K562 (cell line): Measurements from ENCODE around the gene CYB5D1. TPM values are rescaled to one million over a fixed set of nuclear protein-coding genes. Genes with fewer than 3 reads are reported as not detected.

Source experiments
- ATAC-seq: fragments of 200-7000 bp; cut with Tn5 transposase; 3 replicates; pipeline ENCODE4 v1.9.1; 2020; ENCODE audit warnings: moderate library complexity
- BruUV-seq: library from RNA; stranded (reverse); fragments of 400-500 nt; replicated peaks from 2 replicates; lab custom pipeline; 2021; lab: Mats Ljungman, UMichigan
- CTCF ChIA-PET: fragments of 300-600 bp; formaldehyde crosslinking; extraction: SDS; loops from one replicate; lab custom pipeline; 2021; ENCODE audit warnings: low intra/inter-chr PET ratio; lab: Yijun Ruan, JAX
- POLR2A ChIA-PET: fragments of 300-600, 350-650 bp; sonication (Branson Sonifier 250); formaldehyde crosslinking; extraction: SDS; loops from one replicate; lab custom pipeline; 2021; ENCODE audit warnings: antibody characterized with exemption, inconsistent platforms; lab: Yijun Ruan, JAX
- DNase-seq, 4 experiments: peaks; one replicate each; pipeline versions ENCODE4 v3.0.0 to v3.0.0-alpha.2; 2011 to 2018; ENCODE audit warnings: low spot score in 3 of 4, mixed read lengths in 3 of 4; ENCODE audit errors: extremely low read depth in 1 of 4
- FAIRE-seq: peaks from 2 replicates; lab custom pipeline; 2011; peaks lifted over from hg19 to GRCh38; lab: Jason Lieb, UNC
- H2AFZ ChIP-seq: 2 replicates; pipeline ENCODE4 v1.6.0; 2011; ENCODE audit warnings: low read depth, low read length, control low read depth, inconsistent platforms
- H3K27ac ChIP-seq: fragments of 200-600 bp; 3 replicates; pipeline ENCODE4 v1.8.0; 2011; ENCODE audit warnings: low read depth, mild to moderate bottlenecking, control low read depth, inconsistent platforms, low read length, moderate library complexity, mixed read lengths; ENCODE audit errors: extremely low read depth
- H3K27me3 ChIP-seq, 2 experiments: fragments of 300-600 bp in 1 of 2; 2 replicates in 1 of 2; 3 replicates in 1 of 2; pipeline versions ENCODE4 v1.6.0 to v1.8.0; 2011; ENCODE audit warnings: inconsistent platforms in 2 of 2, low read length in 2 of 2, mild to moderate bottlenecking in 1 of 2, mixed read lengths in 1 of 2, moderate library complexity in 1 of 2; ENCODE audit not compliant: control insufficient read depth in 2 of 2, insufficient read depth in 2 of 2
- H3K36me3 ChIP-seq: fragments of 300-600 bp; 3 replicates; pipeline ENCODE4 v1.8.0; 2011; ENCODE audit warnings: mild to moderate bottlenecking, low read length, inconsistent platforms; ENCODE audit not compliant: control insufficient read depth, insufficient read depth
- H3K4me1 ChIP-seq, 2 experiments: fragments of 200-600 bp in 1 of 2; replicated peaks in 1 of 2; 2 replicates in 1 of 2; 3 replicates in 1 of 2; pipeline versions ENCODE4 v1.5.1 to v1.8.0; 2011; ENCODE audit warnings: inconsistent platforms in 2 of 2, low read length in 2 of 2, mild to moderate bottlenecking in 1 of 2, mixed read lengths in 1 of 2, moderate library complexity in 1 of 2; ENCODE audit not compliant: control insufficient read depth in 2 of 2, insufficient read depth in 2 of 2
- H3K4me2 ChIP-seq: 2 replicates; pipeline ENCODE4 v1.6.1; 2011; ENCODE audit warnings: low read length, control low read depth, inconsistent platforms, mixed read lengths; ENCODE audit not compliant: insufficient read depth
- H3K4me3 ChIP-seq: fragments of 200-600 bp; sonication (generic), shearing (Covaris generic); 2 replicates; pipeline ENCODE4 v1.5.1; 2016; ENCODE audit warnings: control low read depth, inconsistent platforms
- H3K79me2 ChIP-seq: fragments of 200-600 bp; 3 replicates; pipeline ENCODE4 v1.8.0; 2011; ENCODE audit warnings: low read length, inconsistent platforms; ENCODE audit not compliant: control insufficient read depth, insufficient read depth
- H3K9ac ChIP-seq, 2 experiments: 2 replicates each; pipeline versions ENCODE4 v1.6.0 to v1.6.1; 2011; ENCODE audit warnings: low read depth in 2 of 2, low read length in 2 of 2, control low read depth in 1 of 2, inconsistent platforms in 1 of 2, mild to moderate bottlenecking in 1 of 2, mixed read lengths in 1 of 2; ENCODE audit not compliant: insufficient read depth in 1 of 2
- H3K9me1 ChIP-seq: one replicate; pipeline ENCODE4 v1.6.0; 2011; ENCODE audit warnings: inconsistent platforms, mild to moderate bottlenecking, low read length, moderate library complexity; ENCODE audit not compliant: control insufficient read depth, insufficient read depth
- H3K9me3 ChIP-seq: replicated peaks from 2 replicates; pipeline ENCODE4 v1.5.1; 2011; ENCODE audit warnings: low read depth, low read length, inconsistent platforms; ENCODE audit not compliant: control insufficient read depth, insufficient read depth
- H4K20me1 ChIP-seq: replicated peaks from 2 replicates; pipeline ENCODE4 v1.6.1; 2011; ENCODE audit warnings: low read length, inconsistent platforms, mixed read lengths; ENCODE audit not compliant: control insufficient read depth, insufficient read depth
- HMBOX1 ChIP-seq: sonication (generic); IDR thresholded peaks from 2 replicates; pipeline ENCODE4 v1.6.1; 2016
- HNRNPK ChIP-seq: fragments of 200-400 bp; formaldehyde crosslinking; IDR thresholded peaks from one replicate; pipeline ENCODE4 v1.6.1; 2018; ENCODE audit warnings: mild to moderate bottlenecking, low read depth, low read length; ENCODE audit not compliant: poor library complexity, severe bottlenecking
- NFRKB ChIP-seq: fragments of 450-650 bp; IDR thresholded peaks from 2 replicates; pipeline ENCODE4 v1.6.1; 2016; ENCODE audit warnings: low read depth
- U2AF1 ChIP-seq: fragments of 200-400 bp; formaldehyde crosslinking; optimal IDR thresholded peaks from 2 replicates; pipeline ENCODE3; 2017; ENCODE audit warnings: mild to moderate bottlenecking, low read depth, low read length, moderate library complexity
- WGBS: fragments of 100-300 bp; shearing (Covaris generic); methylation state at CpG from one replicate; pipeline ENCODE4 v1.1.6; 2016; ENCODE audit warnings: low coverage, mixed read lengths; ENCODE audit not compliant: insufficient coverage; ENCODE audit errors: missing lambda C conversion rate; 5-methylcytosine and 5-hydroxymethylcytosine counted together
- in situ Hi-C: fragments of 300-500 bp; cut with MboI; formaldehyde crosslinking; loops from 4 replicates; pipeline ENCODE4 v1.15.0; 2018; ENCODE audit warnings: inconsistent platforms, mixed read lengths
- intact Hi-C: fragments of 100-400 bp; cut with micrococcal nuclease; formaldehyde crosslinking; loops from 2 replicates; pipeline ENCODE4 v1.14.2; 2022
- polyA plus RNA-seq, 8 experiments: library from polyadenylated mRNA; depleted of rRNA in 4 of 8; stranded (reverse) in 5 of 8; unstranded in 3 of 8; fragments of >200 nt; fragmentation: Nextera tagmentation in 2 of 8; fragmentation: Illumina TruSeq in 1 of 8; extraction: Ambion mirVana in 2 of 8; extraction: Trizol in 1 of 8; gene quantifications; 2 replicates each; pipeline versions ENCODE4 v1.2.1 to v1.2.3, GENCODE V29; 2011 to 2014; ENCODE audit warnings: inconsistent platforms in 1 of 8, missing spikeins in 1 of 8
- total RNA-seq, 7 experiments: library from RNA; depleted of rRNA in 6 of 7; stranded (reverse); fragments of >200 nt in 6 of 7; fragmentation: Illumina TruSeq in 2 of 7; extraction: Trizol in 2 of 7; gene quantifications; 2 replicates each; pipeline versions ENCODE4 v1.2.1 to v1.2.3, GENCODE V29; 2011 to 2021; ENCODE audit warnings: low replicate concordance in 1 of 7
- TF ChIP-seq, protein P1 (sequence below): fragments of 250-450 bp; sonication (Bioruptor Pico); IDR thresholded peaks from 2 replicates; pipeline ENCODE4 v1.5.0; 2022; ENCODE audit warnings: mild to moderate bottlenecking

CYB5D1 gene
- total and polyA plus RNA-seq, 9 of the 15 experiments (the other 6 are each of a cell fraction or from before 2014, with no cell fraction given): 2.4 to 7.9 (median 5.7) TPM

DNA sequence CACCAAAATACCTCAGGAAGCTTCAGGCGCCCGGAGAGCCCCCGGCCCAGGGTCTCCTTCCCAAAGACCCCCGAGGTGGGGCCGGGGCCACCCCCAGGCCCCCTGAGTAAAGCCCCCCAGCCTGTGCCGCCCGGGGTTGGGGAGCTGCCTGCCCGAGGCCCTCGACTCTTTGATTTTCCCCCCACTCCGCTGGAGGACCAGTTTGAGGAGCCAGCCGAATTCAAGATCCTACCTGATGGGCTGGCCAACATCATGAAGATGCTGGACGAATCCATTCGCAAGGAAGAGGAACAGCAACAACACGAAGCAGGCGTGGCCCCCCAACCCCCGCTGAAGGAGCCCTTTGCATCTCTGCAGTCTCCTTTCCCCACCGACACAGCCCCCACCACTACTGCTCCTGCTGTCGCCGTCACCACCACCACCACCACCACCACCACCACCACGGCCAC, 9.6 kb upstream of the CYB5D1 start:
- in situ Hi-C loops (no loop called here), intact Hi-C loops (no loop called here)
- Histone ChIP-seq H3K9ac (no peak overlapping the region), H3K4me1 (peaks cover 0 to 39% of the 10 kb centered on the region in 2 experiments; a peak in 3 of 5 replicates), H3K4me3 (no peak overlapping the region), H3K79me2 (peaks cover 26% of the 10 kb centered on the region), H4K20me1 (peaks cover 4% of the 10 kb centered on the region; the same call in 1 of the 2 replicates), H3K36me3 (peaks cover 70% of the 10 kb centered on the region; the same call in 2 of the 3 replicates), H3K4me2 (no peak overlapping the region), H3K27me3 (no peaks in the 10 kb centered on the region), H3K9me3 (no peaks in the 10 kb centered on the region), H3K9me1 (peaks cover 3% of the 10 kb centered on the region), H3K27ac (no peak overlapping the region), H2AFZ (no peak overlapping the region)
- ATAC-seq (no peak), FAIRE-seq (no peak), DNase-seq (no peak)
- POLR2A ChIA-PET: interaction anchor here (1.3 to 1.6 kb wide), 2 partner anchors 9 kb away, joined by 4 to 6 read pairs; partner anchors contain the start of genes CYB5D1 and NAA38
- CTCF ChIA-PET: no interaction called here
- BruUV-seq: no TSS peak
- TF ChIP-seq HNRNPK (no peak), HMBOX1 (no peak), U2AF1 (no peak), NFRKB (no peak)
- TF ChIP-seq, protein P1, sequence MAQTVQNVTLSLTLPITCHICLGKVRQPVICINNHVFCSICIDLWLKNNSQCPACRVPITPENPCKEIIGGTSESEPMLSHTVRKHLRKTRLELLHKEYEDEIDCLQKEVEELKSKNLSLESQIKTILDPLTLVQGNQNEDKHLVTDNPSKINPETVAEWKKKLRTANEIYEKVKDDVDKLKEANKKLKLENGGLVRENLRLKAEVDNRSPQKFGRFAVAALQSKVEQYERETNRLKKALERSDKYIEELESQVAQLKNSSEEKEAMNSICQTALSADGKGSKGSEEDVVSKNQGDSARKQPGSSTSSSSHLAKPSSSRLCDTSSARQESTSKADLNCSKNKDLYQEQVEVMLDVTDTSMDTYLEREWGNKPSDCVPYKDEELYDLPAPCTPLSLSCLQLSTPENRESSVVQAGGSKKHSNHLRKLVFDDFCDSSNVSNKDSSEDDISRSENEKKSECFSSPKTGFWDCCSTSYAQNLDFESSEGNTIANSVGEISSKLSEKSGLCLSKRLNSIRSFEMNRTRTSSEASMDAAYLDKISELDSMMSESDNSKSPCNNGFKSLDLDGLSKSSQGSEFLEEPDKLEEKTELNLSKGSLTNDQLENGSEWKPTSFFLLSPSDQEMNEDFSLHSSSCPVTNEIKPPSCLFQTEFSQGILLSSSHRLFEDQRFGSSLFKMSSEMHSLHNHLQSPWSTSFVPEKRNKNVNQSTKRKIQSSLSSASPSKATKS: no peak
- 100% methylated on average over 2 of the region's 20 CpGs for WGBS
